ENCODE results near the gene MACO1. TPM values are rescaled to one million over a fixed set of nuclear protein-coding genes. Genes with fewer than 3 reads are reported as not detected.

MACO1 gene
- total RNA-seq, 1 experiment from 2014 or later = 22.9 TPM

DNA sequence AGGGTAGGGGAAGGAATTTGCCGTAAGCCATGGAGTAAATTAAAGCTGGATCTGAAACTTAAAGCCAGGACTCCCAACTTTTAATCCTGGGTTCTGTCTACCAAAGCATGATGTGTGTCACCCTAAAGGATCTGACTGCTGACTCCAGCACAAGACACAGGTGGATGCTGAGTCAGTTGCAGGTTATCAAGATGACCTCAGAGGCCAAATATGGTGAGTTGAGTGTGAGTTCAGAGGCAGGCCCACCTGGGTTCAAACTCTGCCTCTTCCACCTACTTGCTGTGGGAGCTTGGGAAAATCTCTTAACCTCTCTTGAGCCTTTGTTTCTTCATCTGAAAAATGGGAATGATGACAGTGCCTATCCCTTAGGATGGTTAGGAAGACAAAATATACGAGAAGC is 96.1 kb downstream of the MACO1 start:
- DNase-seq (ENCODE audit: low spot score) = no peak
- POLR2A ChIA-PET (ENCODE audit: low non-redundant PET) = no interaction called here
- no peaks in the 10 kb centered on the region for H3K36me3 ChIP-seq (ENCODE audit: insufficient read depth, low read length, poor library complexity, severe bottlenecking)
- H3K27ac ChIP-seq (ENCODE audit: low read depth, low read length, poor library complexity, severe bottlenecking) = no peak overlapping the region
- CTCF ChIA-PET = no interaction called here
- no peak overlapping the region for H3K4me3 ChIP-seq (ENCODE audit: low read depth, low read length, poor library complexity, severe bottlenecking)
- TF ChIP-seq, protein P1, sequence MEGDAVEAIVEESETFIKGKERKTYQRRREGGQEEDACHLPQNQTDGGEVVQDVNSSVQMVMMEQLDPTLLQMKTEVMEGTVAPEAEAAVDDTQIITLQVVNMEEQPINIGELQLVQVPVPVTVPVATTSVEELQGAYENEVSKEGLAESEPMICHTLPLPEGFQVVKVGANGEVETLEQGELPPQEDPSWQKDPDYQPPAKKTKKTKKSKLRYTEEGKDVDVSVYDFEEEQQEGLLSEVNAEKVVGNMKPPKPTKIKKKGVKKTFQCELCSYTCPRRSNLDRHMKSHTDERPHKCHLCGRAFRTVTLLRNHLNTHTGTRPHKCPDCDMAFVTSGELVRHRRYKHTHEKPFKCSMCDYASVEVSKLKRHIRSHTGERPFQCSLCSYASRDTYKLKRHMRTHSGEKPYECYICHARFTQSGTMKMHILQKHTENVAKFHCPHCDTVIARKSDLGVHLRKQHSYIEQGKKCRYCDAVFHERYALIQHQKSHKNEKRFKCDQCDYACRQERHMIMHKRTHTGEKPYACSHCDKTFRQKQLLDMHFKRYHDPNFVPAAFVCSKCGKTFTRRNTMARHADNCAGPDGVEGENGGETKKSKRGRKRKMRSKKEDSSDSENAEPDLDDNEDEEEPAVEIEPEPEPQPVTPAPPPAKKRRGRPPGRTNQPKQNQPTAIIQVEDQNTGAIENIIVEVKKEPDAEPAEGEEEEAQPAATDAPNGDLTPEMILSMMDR (conservative IDR thresholded peaks at IDR 0.05; ENCODE audit: low read depth, low read length) = no peak
- TF ChIP-seq EZH2 (IDR thresholded peaks at IDR 0.05; ENCODE audit: borderline replicate concordance, low read depth, low read length, poor library complexity, severe bottlenecking) = no peak
- no peaks in the 10 kb centered on the region for H3K9me3 ChIP-seq (ENCODE audit: low read depth, low read length, poor library complexity, severe bottlenecking)
- intact Hi-C loops (cut with micrococcal nuclease; ENCODE audit: unreplicated experiment) = no loop called here
- BruUV-seq (replicated peaks) = no TSS peak
- H3K27me3 ChIP-seq (replicated peaks; ENCODE audit: insufficient read depth, low read depth, low read length, poor library complexity) = no peaks in the 10 kb centered on the region
- peaks cover 13% of the 10 kb centered on the region for H3K4me1 ChIP-seq (ENCODE audit: insufficient read depth, low read length, poor library complexity, severe bottlenecking)

DNA sequence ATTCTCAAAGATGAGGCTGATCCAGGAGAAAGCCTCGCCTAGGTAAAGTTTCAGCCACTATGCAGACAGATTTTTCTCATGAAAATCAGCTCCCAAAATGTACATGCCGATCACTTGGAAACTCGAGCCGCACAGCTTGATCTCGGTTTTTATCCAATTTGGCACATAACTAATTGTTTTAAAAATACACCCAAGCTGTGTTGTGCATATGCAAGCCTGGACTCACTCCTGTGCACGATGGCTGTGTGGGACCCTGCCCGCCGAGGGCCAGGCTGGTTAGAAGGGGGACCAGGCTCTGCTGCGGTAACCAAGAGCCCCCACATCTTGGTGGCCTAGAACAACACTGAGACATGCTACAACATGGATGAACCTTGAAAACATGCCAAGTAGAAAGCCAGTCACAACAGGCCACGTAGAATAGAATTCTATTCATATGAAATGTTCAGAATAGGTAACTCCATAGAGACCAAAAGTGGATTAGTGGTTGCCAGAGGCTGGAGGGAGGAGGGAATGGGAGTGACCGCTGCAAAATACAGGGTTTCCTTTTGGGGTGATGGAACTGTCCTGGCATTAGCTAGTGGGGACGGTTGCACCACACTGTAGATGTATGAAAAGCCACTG is 96.6 kb downstream of the MACO1 start:
- TF ChIP-seq EZH2 (IDR thresholded peaks at IDR 0.05; ENCODE audit: borderline replicate concordance, low read depth, low read length, poor library complexity, severe bottlenecking) = no peak
- TF ChIP-seq, protein P1 (conservative IDR thresholded peaks at IDR 0.05; ENCODE audit: low read depth, low read length) = no peak
- H3K4me3 ChIP-seq (ENCODE audit: low read depth, low read length, poor library complexity, severe bottlenecking) = no peak overlapping the region
- H3K27me3 ChIP-seq (replicated peaks; ENCODE audit: insufficient read depth, low read depth, low read length, poor library complexity) = no peaks in the 10 kb centered on the region
- no TSS peak for BruUV-seq (replicated peaks)
- CTCF ChIA-PET = no interaction called here
- H3K27ac ChIP-seq (ENCODE audit: low read depth, low read length, poor library complexity, severe bottlenecking) = no peak overlapping the region
- H3K9me3 ChIP-seq (ENCODE audit: low read depth, low read length, poor library complexity, severe bottlenecking) = no peaks in the 10 kb centered on the region
- DNase-seq (ENCODE audit: low spot score) = no peak
- H3K36me3 ChIP-seq (ENCODE audit: insufficient read depth, low read length, poor library complexity, severe bottlenecking) = no peaks in the 10 kb centered on the region
- POLR2A ChIA-PET (ENCODE audit: low non-redundant PET) = no interaction called here
- H3K4me1 ChIP-seq (ENCODE audit: insufficient read depth, low read length, poor library complexity, severe bottlenecking) = peaks cover 9% of the 10 kb centered on the region
- intact Hi-C loops (cut with micrococcal nuclease; ENCODE audit: unreplicated experiment) = no loop called here

DNA sequence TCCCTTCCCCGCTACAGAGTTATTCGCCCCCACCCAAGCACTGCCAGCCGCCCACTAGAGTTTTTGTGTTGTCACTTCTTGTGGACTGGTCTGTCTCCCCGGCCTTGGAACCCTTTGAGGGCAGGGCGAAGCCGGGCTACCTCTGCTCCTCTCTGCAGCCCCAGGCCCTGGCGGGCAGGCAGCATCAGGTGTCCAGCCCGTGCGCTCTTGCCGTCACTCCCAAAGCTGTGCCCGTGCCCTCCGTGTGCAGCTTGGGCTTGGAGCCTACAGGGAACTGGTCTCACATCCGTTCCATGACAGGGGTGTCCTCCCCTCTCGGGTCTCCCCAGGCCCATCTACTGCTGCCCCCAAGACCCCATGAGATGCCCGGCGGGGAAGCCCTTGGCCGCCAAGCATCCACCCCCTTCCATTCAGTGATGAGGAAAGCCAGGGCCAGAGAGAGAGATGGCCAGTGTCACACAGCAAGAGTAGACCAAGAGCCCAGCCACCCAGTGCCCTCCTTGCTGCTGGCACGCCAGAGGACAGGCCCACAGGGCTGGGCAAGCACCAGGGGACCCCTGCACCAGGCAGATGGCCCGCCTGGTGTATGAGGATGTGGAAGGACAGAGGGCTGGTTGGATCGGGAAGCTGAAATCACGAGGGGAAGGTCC is 97.4 kb downstream of the MACO1 start:
- no peak overlapping the region for H3K27ac ChIP-seq (ENCODE audit: low read depth, low read length, poor library complexity, severe bottlenecking)
- H3K36me3 ChIP-seq (ENCODE audit: insufficient read depth, low read length, poor library complexity, severe bottlenecking) = no peaks in the 10 kb centered on the region
- POLR2A ChIA-PET (ENCODE audit: low non-redundant PET) = no interaction called here
- CTCF ChIA-PET = no interaction called here
- peaks cover 1% of the 10 kb centered on the region for H3K4me1 ChIP-seq (ENCODE audit: insufficient read depth, low read length, poor library complexity, severe bottlenecking)
- intact Hi-C loops (cut with micrococcal nuclease; ENCODE audit: unreplicated experiment) = no loop called here
- TF ChIP-seq, protein P1 (conservative IDR thresholded peaks at IDR 0.05; ENCODE audit: low read depth, low read length) = no peak
- TF ChIP-seq EZH2 (IDR thresholded peaks at IDR 0.05; ENCODE audit: borderline replicate concordance, low read depth, low read length, poor library complexity, severe bottlenecking) = no peak
- H3K9me3 ChIP-seq (ENCODE audit: low read depth, low read length, poor library complexity, severe bottlenecking) = no peaks in the 10 kb centered on the region
- no peak for DNase-seq (ENCODE audit: low spot score)
- no peaks in the 10 kb centered on the region for H3K27me3 ChIP-seq (replicated peaks; ENCODE audit: insufficient read depth, low read depth, low read length, poor library complexity)
- H3K4me3 ChIP-seq (ENCODE audit: low read depth, low read length, poor library complexity, severe bottlenecking) = no peak overlapping the region
- BruUV-seq (replicated peaks) = no TSS peak
